CD8-positive, alpha-beta memory T cell (primary cell): ENCODE data around the gene KMT2A. TPM values are rescaled to one million over a fixed set of nuclear protein-coding genes. Genes with fewer than 3 reads are reported as not detected.
A peak's percentile ranks its signal among the peaks of the same experiment; 100 is the strongest.
"Not testable (repeated sequence)": the region's sequence is repeated elsewhere in the genome, so short reads cannot be mapped to it uniquely, and the experiment has no call there.

ENCODE experiments used
- CTCF ChIA-PET: fragments of 350-600 bp; sonication (Branson Sonifier 250); formaldehyde crosslinking; loops from one replicate; lab custom pipeline; 2021; ENCODE audit warnings: antibody characterized with exemption; lab: Charles Lee
- POLR2A ChIA-PET: fragments of 350-600 bp; sonication (Branson Sonifier 250); formaldehyde crosslinking; loops from one replicate; lab custom pipeline; 2021; ENCODE audit warnings: antibody characterized with exemption; lab: Charles Lee
- DNase-seq, 5 donors: peaks; one replicate each; pipeline versions ENCODE4 v3.0.0 to v3.0.0-alpha.2; 2020 to 2022; ENCODE audit warnings: mixed read lengths in 1 of 5
- H3K27ac ChIP-seq: one replicate; pipeline ENCODE4 v1.7.0; 2013; ENCODE audit warnings: low read depth, mild to moderate bottlenecking, low read length, moderate library complexity
- H3K27me3 ChIP-seq: 2 replicates; pipeline ENCODE4 v1.7.0; 2013; ENCODE audit warnings: low read length, mild to moderate bottlenecking; ENCODE audit not compliant: insufficient read depth, poor library complexity, severe bottlenecking
- H3K36me3 ChIP-seq: 2 replicates; pipeline ENCODE4 v1.7.0; 2013; ENCODE audit warnings: mild to moderate bottlenecking, low read length, moderate library complexity; ENCODE audit not compliant: insufficient read depth
- H3K4me1 ChIP-seq: 2 replicates; pipeline ENCODE4 v1.7.0; 2013; ENCODE audit warnings: mild to moderate bottlenecking, low read length, moderate library complexity; ENCODE audit not compliant: insufficient read depth
- H3K4me3 ChIP-seq: 2 replicates; pipeline ENCODE4 v1.7.0; 2013; ENCODE audit warnings: mild to moderate bottlenecking, low read length
- H3K9me3 ChIP-seq: 2 replicates; pipeline ENCODE4 v1.7.0; 2013; ENCODE audit warnings: mild to moderate bottlenecking, low read length
- H3K27ac Mint-ChIP-seq, 8 donors: one replicate each; pipeline ENCODE4 v1.8.0; 2020 to 2021; ENCODE audit warnings: mixed read lengths in 8 of 8, mild to moderate bottlenecking in 6 of 8, inconsistent platforms in 3 of 8, moderate library complexity in 3 of 8
- H3K27me3 Mint-ChIP-seq, 2 donors: one replicate each; pipeline ENCODE4 v1.8.0; 2020 to 2021; ENCODE audit warnings: mixed read lengths in 2 of 2, mild to moderate bottlenecking in 1 of 2, moderate library complexity in 1 of 2
- H3K36me3 Mint-ChIP-seq, 3 donors: one replicate each; pipeline ENCODE4 v1.8.0; 2020 to 2021; ENCODE audit warnings: mixed read lengths in 3 of 3, inconsistent platforms in 1 of 3, mild to moderate bottlenecking in 1 of 3
- H3K4me1 Mint-ChIP-seq, 3 donors: one replicate each; pipeline ENCODE4 v1.8.0; 2020 to 2021; ENCODE audit warnings: mixed read lengths in 3 of 3, inconsistent platforms in 1 of 3, mild to moderate bottlenecking in 1 of 3
- H3K4me3 Mint-ChIP-seq, 7 donors: one replicate each; pipeline ENCODE4 v1.8.0; 2020 to 2021; ENCODE audit warnings: mixed read lengths in 7 of 7, mild to moderate bottlenecking in 6 of 7, moderate library complexity in 4 of 7, inconsistent platforms in 2 of 7
- H3K9me3 Mint-ChIP-seq, 5 donors: one replicate each; pipeline ENCODE4 v1.8.0; 2020 to 2022; ENCODE audit warnings: mixed read lengths in 5 of 5, mild to moderate bottlenecking in 3 of 5, moderate library complexity in 2 of 5, inconsistent platforms in 1 of 5
- polyA plus RNA-seq: library from polyadenylated mRNA; unstranded; fragments of 300-500 nt; fragmentation: Illumina TruSeq; gene quantifications from one replicate; pipeline ENCODE4 v1.2.3, GENCODE V29; 2021
- total RNA-seq, 2 experiments: library from RNA; stranded (reverse); gene quantifications; one replicate each; pipeline ENCODE4 v1.2.3, GENCODE V29; 2021

The KMT2A gene
- total and polyA plus RNA-seq, 3 experiments from 2014 or later = 40.5 to 80.6 (median 80.0) TPM

DNA sequence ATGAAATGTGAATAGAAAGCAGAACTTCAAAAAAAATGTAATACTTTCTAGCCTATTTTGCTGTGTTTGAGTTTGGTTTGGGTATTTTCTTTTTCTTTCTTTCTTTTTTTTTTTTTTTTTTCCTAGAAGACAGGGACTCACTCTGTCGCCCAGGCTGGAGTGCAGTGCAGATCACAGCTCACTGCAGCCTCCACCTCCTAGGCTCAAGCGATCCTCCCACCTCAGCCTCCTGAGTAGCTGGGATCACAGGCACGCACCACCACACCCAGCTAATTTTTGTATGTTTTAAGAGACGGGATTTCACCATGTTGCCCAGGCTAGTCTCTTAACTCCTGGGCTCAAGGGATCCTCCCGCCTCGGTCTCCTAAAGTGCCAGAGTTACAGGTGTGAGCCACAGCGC lies 33.7 kb upstream of the KMT2A start:
- POLR2A ChIA-PET = interaction anchor here (0.7 to 1.0 kb wide), 3 partner anchors 18 to 423 kb away, joined by 3 to 5 read pairs (median 3); no protein-coding TSS in a partner anchor
- not testable (repeated sequence) for H3K9me3 ChIP-seq, H3K9me3 Mint-ChIP-seq, H3K27me3 ChIP-seq, DNase-seq, H3K27me3 Mint-ChIP-seq
- peak overlapping the region; percentile 91 to 97 (median 96) for H3K4me3 Mint-ChIP-seq
- peaks cover 0 to 57% (median 10%) of the 10 kb centered on the region in 3 donors for H3K36me3 Mint-ChIP-seq
- peaks cover 62 to 98% (median 90%) of the 10 kb centered on the region in 3 donors for H3K4me1 Mint-ChIP-seq
- Histone ChIP-seq H3K36me3 (peaks cover 12% of the 10 kb centered on the region), H3K4me3 (peak overlapping the region; percentile 81), H3K27ac (peak overlapping the region; percentile 91), H3K4me1 (peaks cover 58% of the 10 kb centered on the region)
- H3K27ac Mint-ChIP-seq = peak overlapping the region; percentile 75 to 100 (median 100)
- CTCF ChIA-PET = interaction anchor here (0.8 to 2.0 kb wide), 7 partner anchors 13 to 204 kb away, joined by 3 to 5 read pairs (median 4); partner anchors contain the start of gene KMT2A

DNA sequence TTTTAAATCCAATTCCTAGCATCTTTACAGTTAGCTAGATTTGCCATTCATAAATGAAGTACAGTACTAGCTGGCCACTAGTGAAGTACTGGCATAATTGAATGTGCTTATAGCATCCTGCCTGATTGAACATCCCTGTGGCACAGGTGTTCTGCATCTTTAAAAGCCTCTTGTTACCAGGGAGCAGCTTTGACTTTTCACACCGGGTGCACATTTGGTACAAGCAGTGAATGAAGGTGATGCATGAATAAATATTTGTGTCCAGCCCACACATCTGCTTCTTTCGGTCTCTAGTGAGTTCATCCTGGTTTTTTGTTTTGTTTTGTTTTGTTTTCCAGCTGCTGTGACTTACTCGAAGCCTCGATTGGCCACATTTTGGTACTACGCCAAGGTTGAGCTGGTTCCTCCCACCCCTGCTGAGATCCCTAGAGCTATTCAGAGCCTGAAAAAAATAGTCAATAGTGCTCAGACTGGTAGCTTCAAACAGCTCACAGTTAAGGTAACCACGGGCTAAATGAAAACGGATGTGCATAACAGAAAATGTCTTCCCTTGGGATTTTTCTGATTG lies 29.6 kb upstream of the KMT2A start:
- no peaks in the 10 kb centered on the region for H3K9me3 ChIP-seq
- POLR2A ChIA-PET = interaction anchor here (1.2 to 1.3 kb wide), 2 partner anchors 9 to 29 kb away, joined by 3 to 4 read pairs; partner anchors contain the start of gene KMT2A
- no peak overlapping the region for H3K4me3 ChIP-seq
- no peaks in the 10 kb centered on the region for H3K9me3 Mint-ChIP-seq
- peak overlapping the region in 4 of 8 donors; percentile 36 to 80 (median 78) for H3K27ac Mint-ChIP-seq
- no peak for DNase-seq
- CTCF ChIA-PET = interaction anchor here (1.1 to 1.7 kb wide), 2 partner anchors 11 to 29 kb away, joined by 3 to 5 read pairs; partner anchors contain the start of gene KMT2A
- H3K27ac ChIP-seq = no peak overlapping the region
- H3K36me3 ChIP-seq = peaks cover 8% of the 10 kb centered on the region
- H3K4me3 Mint-ChIP-seq = peak overlapping the region in 1 of 7 donors; percentile 51
- no peaks in the 10 kb centered on the region for H3K27me3 ChIP-seq
- peaks cover 31% of the 10 kb centered on the region for H3K4me1 ChIP-seq
- H3K27me3 Mint-ChIP-seq = no peaks in the 10 kb centered on the region
- peaks cover 50 to 75% (median 71%) of the 10 kb centered on the region in 3 donors for H3K4me1 Mint-ChIP-seq
- peaks cover 0 to 76% (median 14%) of the 10 kb centered on the region in 3 donors for H3K36me3 Mint-ChIP-seq

DNA sequence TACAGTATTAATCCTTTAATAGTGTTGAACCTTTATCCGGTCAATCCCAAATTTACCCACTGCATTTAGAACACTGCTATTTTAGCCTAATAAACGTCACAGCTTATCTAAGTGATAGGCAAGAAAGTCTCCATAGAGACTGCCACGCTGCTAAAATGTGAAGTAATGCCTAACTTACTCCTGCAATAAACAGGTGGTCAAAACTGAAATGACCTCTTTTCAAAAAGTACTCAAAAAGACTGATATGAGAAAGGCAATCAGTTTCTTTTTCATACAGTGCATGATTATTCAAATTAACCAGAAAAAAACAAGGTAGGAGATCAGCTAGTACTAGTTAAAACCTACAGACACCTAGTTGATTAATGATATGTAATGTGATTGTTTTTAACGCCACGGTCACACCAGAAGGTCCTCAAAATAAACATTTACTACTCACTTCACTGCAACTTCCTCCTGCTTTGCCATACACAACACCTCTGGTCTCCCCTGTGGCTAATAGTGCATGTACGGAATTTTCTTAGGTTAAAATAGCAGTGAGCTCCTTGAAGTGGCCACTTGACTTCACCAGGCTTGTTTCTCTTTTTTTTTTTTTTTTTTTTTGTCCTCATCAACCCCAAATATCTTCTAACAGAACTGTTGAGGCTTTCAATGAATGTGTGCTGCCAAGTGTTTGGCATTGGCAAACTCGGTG lies 26.1 kb upstream of the KMT2A start:
- DNase-seq = no peak
- no peak overlapping the region for H3K27ac ChIP-seq
- Mint-ChIP-seq H3K27me3 (no peaks in the 10 kb centered on the region), H3K9me3 (no peaks in the 10 kb centered on the region), H3K4me3 (no peak overlapping the region), H3K27ac (peak overlapping the region in 3 of 8 donors; percentile 20 to 51 (median 40)), H3K4me1 (peaks cover 22 to 42% (median 41%) of the 10 kb centered on the region in 3 donors), H3K36me3 (peaks cover 0 to 57% (median 10%) of the 10 kb centered on the region in 3 donors)
- no peaks in the 10 kb centered on the region for H3K9me3 ChIP-seq
- ChIA-PET CTCF (no interaction called here), POLR2A (no interaction called here)
- peaks cover 1% of the 10 kb centered on the region for H3K4me1 ChIP-seq
- H3K27me3 ChIP-seq = no peaks in the 10 kb centered on the region
- H3K36me3 ChIP-seq = peaks cover 8% of the 10 kb centered on the region
- no peak overlapping the region for H3K4me3 ChIP-seq

DNA sequence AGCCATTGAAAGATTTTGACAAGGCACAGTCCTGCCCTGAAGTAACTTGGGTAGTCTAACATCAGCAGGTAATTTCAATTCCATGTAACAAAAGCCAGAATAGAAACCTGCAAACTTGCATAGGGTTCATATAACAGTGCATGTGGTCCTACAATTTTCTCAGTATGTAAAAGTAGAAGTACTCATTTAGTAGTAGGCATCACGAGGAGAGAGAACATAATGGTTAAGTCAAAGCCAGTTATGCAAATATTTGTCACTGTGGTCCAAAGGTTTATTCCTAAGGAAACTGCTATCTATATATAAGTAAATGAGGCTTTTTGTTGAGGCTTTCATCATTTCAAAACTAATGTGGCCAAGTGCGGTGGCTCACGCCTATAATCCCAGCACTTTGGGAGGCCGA lies 24.8 kb upstream of the KMT2A start:
- H3K36me3 ChIP-seq = peaks cover 6% of the 10 kb centered on the region
- Mint-ChIP-seq H3K36me3 (peaks cover 0 to 44% (median 7%) of the 10 kb centered on the region in 3 donors), H3K4me3 (no peak overlapping the region), H3K4me1 (peaks cover 14 to 29% (median 28%) of the 10 kb centered on the region in 3 donors), H3K9me3 (no peaks in the 10 kb centered on the region), H3K27me3 (no peaks in the 10 kb centered on the region), H3K27ac (peak overlapping the region in 1 of 8 donors; percentile 5)
- ChIA-PET POLR2A (no interaction called here), CTCF (no interaction called here)
- no peaks in the 10 kb centered on the region for H3K27me3 ChIP-seq
- no peak overlapping the region for H3K27ac ChIP-seq
- H3K4me3 ChIP-seq = no peak overlapping the region
- H3K9me3 ChIP-seq = no peaks in the 10 kb centered on the region
- H3K4me1 ChIP-seq = no peaks in the 10 kb centered on the region
- DNase-seq = no peak

DNA sequence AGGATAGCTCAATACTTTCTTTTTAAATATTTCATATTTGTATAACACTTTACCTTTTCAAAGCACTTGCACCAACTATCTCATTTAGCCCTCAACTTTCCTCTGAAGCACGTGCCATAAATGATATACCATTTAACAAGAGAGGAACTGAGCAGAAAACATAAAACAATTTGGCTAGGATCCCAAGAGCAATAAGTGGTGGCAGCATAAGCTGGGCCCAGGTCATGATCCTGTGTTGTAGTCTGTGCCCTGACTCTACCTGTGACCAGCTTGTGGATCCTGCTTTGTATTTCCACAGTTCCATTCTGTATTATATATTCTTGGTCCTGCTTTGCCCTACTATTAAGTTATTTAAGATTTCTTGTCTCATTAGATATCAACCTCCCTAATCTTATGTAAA lies 23.4 kb upstream of the KMT2A start:
- no peaks in the 10 kb centered on the region for H3K27me3 Mint-ChIP-seq
- ChIA-PET POLR2A (no interaction called here), CTCF (no interaction called here)
- peak overlapping the region in 5 of 8 donors; percentile 7 to 60 (median 16) for H3K27ac Mint-ChIP-seq
- no peaks in the 10 kb centered on the region for H3K27me3 ChIP-seq
- H3K27ac ChIP-seq = no peak overlapping the region
- no peak for DNase-seq
- no peaks in the 10 kb centered on the region for H3K36me3 ChIP-seq
- H3K4me1 ChIP-seq = no peaks in the 10 kb centered on the region
- H3K4me1 Mint-ChIP-seq = peaks cover 14 to 18% (median 18%) of the 10 kb centered on the region in 3 donors
- no peak overlapping the region for H3K4me3 ChIP-seq
- H3K9me3 Mint-ChIP-seq = no peaks in the 10 kb centered on the region
- peaks cover 0 to 30% (median 4%) of the 10 kb centered on the region in 3 donors for H3K36me3 Mint-ChIP-seq
- no peaks in the 10 kb centered on the region for H3K9me3 ChIP-seq
- no peak overlapping the region for H3K4me3 Mint-ChIP-seq

DNA sequence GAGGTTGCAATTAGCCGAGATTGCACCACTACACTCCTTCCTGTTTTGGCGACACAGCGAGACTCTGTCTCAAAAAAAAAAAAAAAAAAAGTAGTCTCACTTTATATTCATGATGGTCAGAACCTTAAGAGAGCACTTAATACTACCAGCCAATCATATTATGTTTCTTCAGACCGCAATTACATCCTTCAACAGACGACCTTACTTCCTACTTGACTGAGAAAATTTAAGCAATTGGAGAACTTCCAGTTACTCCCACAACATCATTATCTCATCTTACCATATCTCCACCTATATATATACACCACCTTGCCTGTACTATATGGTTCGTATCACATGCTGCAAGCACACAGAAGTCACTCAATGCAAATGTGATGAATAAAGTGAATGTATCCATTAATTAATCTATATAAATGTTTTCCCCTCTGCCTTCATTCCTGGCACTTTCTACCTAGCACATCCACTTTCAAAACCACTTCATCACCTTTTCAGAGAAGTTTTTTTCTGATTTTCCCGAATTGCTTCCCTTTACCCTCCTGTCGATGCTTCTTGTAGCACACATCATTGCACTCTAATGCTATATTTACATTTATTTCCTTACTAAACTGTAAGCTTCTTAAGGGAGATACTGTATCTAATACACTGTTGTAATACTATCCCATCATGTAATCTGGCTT lies 21.1 kb upstream of the KMT2A start:
- no peak for DNase-seq
- Mint-ChIP-seq H3K4me3 (no peak overlapping the region), H3K27ac (no peak overlapping the region), H3K36me3 (peaks cover 0 to 9% (median 0%) of the 10 kb centered on the region in 3 donors), H3K9me3 (no peaks in the 10 kb centered on the region), H3K27me3 (no peaks in the 10 kb centered on the region), H3K4me1 (peaks cover 0 to 4% (median 0%) of the 10 kb centered on the region in 3 donors)
- H3K4me3 ChIP-seq = no peak overlapping the region
- no peaks in the 10 kb centered on the region for H3K27me3 ChIP-seq
- POLR2A ChIA-PET = interaction anchor here (0.9 kb wide), 1 partner anchor 9 kb away, joined by 3 read pairs; no protein-coding TSS in a partner anchor
- CTCF ChIA-PET = interaction anchor here (0.9 to 1.7 kb wide), 2 partner anchors 11 to 13 kb away, joined by 3 to 5 read pairs; no protein-coding TSS in a partner anchor
- no peaks in the 10 kb centered on the region for H3K4me1 ChIP-seq
- H3K9me3 ChIP-seq = no peaks in the 10 kb centered on the region
- peak overlapping the region; percentile 10 for H3K27ac ChIP-seq
- no peaks in the 10 kb centered on the region for H3K36me3 ChIP-seq

DNA sequence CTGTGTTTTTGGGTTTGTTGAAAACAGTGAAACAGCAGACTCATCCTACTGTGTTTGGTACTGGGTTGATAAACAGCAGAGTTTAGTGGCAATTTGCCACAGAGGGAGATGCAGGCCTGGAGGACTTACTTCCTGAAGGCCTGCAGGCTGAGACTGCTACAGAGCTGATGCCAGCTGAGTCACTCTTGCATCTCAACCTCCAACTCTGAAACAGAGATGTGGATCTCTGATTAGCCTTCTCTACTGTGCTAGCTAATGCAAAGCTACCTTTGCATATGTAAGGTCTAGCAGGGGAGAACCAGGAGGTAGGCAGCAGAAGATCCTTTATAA lies 20.6 kb upstream of the KMT2A start:
- Histone ChIP-seq H3K27me3 (no peaks in the 10 kb centered on the region), H3K4me1 (no peaks in the 10 kb centered on the region), H3K9me3 (no peaks in the 10 kb centered on the region), H3K4me3 (no peak overlapping the region), H3K36me3 (no peaks in the 10 kb centered on the region), H3K27ac (peak overlapping the region; percentile 10)
- H3K27ac Mint-ChIP-seq = no peak overlapping the region
- ChIA-PET POLR2A (interaction anchor here (0.9 kb wide), 1 partner anchor 9 kb away, joined by 3 read pairs; no protein-coding TSS in a partner anchor), CTCF (interaction anchor here (1.7 kb wide), 1 partner anchor 13 kb away, joined by 5 read pairs; no protein-coding TSS in a partner anchor)
- H3K36me3 Mint-ChIP-seq = peaks cover 0 to 4% (median 0%) of the 10 kb centered on the region in 3 donors
- no peaks in the 10 kb centered on the region for H3K9me3 Mint-ChIP-seq
- H3K27me3 Mint-ChIP-seq = no peaks in the 10 kb centered on the region
- H3K4me1 Mint-ChIP-seq = no peaks in the 10 kb centered on the region
- no peak overlapping the region for H3K4me3 Mint-ChIP-seq
- DNase-seq = peak in 1 of 5 donors; percentile 53
